LNCaP clone FGC (cell line): Measurements from ENCODE around the gene CCDC12.

ENCODE experiments used
- DNase-seq: peaks from one replicate; pipeline ENCODE4 v3.0.0-alpha.2; 2011; ENCODE audit warnings: low read depth
- H3K4me3 ChIP-seq: 2 replicates; pipeline ENCODE4 v1.5.1; 2011; ENCODE audit warnings: mild to moderate bottlenecking, low read depth, low read length, control low read depth
- CTCF ChIP-seq: IDR thresholded peaks from 2 replicates; pipeline ENCODE4 v1.5.1; 2012; ENCODE audit warnings: mild to moderate bottlenecking; ENCODE audit not compliant: control insufficient read depth, insufficient read depth; ENCODE audit errors: extremely low read depth

The CCDC12 gene

GRCh38 chr3:47003056-47003410 lies 26.5 kb upstream of the CCDC12 start:
- no peak overlapping the region for H3K4me3 ChIP-seq
- no peak for TF ChIP-seq CTCF
- DNase-seq, result no peak

- no peak overlapping the region for H3K4me3 ChIP-seq
- no peak for TF ChIP-seq CTCF
- DNase-seq, result no peak
Measured at GRCh38 chr3:47002171-47003055, 25.9 kb upstream of the CCDC12 start.

GRCh38 chr3:47001731-47002170 lies 25.2 kb upstream of the CCDC12 start:
- TF ChIP-seq CTCF, result no peak
- DNase-seq, result no peak
- no peak overlapping the region for H3K4me3 ChIP-seq

- TF ChIP-seq CTCF, result no peak
- DNase-seq, result no peak
- H3K4me3 ChIP-seq, result no peak overlapping the region
Measured at GRCh38 chr3:47000922-47001730, 24.6 kb upstream of the CCDC12 start.

- no peak overlapping the region for H3K4me3 ChIP-seq
- no peak for TF ChIP-seq CTCF
- no peak for DNase-seq
Measured at GRCh38 chr3:47000198-47000815, 23.8 kb upstream of the CCDC12 start.

GRCh38 chr3:46999516-47000197 lies 23.1 kb upstream of the CCDC12 start:
- TF ChIP-seq CTCF, result no peak
- DNase-seq, result no peak
- no peak overlapping the region for H3K4me3 ChIP-seq
